ENCODE results near the gene CDC42EP1.

CDC42EP1 gene

DNA sequence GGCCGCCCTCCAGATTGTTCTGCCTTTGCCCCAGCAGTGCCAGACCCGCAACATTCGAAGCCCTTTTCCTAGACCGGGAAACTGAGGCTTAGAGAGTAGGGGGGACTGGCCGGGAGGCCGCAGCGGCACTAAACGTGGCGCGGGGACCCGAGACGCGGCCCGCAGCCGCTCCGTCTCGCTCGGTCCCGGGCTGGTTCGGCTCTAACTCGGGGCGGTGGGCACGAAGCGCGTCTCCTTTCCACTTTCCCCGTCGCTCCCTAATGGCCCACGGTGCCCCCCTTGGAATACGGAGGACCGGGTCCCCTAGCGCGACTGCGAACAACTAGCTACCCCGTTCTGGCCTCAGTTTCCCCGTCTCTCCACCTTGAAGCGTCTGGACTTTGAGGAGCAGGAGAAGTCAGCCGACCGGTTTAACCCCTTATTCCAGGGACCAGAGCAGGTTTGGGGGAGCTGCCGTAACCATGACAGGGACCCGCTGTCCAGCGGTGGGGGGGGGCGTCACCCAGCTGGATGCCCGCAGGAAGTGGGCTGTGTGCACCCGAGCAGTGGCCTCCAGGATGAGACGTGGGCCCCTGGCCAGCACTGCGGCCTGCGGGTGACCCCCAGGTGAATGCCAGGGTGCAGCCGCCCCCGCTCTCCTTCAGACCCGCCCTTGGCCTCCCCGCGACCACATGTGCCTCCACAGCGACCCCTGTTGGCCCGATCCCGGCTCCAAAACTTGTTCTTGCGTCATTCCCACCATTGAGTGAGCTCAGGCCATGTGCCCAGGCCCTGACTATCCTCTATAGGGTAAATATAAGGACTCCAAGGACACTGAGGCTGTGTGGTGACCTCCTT is 1.1 kb downstream of the CDC42EP1 start:
- DNase-seq (ENCODE audit: low spot score): peak; percentile 92

DNA sequence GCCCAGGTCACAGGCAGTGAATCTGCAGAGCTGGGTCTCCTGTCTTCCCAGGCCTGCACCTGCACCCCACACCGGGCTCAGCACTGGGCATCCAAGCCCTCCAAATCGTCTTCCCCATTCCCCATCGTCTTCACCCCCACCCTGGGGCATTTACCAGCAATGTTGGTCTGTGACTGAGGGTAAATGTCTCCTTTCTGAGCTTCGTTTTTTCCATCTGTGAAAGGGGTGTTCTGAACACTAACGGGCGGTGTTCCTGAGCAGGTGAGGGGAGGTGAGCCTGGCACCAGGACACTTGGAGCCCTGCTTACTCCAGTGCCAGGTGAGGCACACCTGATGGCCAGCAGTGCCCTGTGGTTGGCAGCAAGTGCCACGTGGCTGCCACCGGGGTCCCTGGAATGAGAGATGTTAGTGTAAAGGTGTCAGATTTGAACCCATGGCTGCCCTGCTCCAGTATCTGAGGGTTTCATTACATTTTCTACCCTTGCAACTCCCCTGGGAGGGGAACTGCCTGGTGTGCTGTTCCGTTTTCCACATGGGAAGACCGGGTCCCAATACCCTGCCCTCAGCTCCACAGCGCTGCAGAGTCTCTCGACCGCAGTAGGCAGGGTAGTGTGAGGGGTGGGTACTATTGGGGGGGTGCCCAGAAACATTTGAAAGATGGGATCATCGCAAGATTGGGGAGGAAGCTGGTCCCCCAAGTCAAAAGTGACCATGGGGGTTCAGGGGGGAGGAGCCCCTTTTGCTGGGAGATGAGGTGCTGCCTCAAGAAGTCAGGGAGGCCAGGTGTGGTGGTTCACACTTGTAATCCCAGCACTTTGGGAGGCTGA is 2.0 kb downstream of the CDC42EP1 start:
- no peak for DNase-seq (ENCODE audit: low spot score)

DNA sequence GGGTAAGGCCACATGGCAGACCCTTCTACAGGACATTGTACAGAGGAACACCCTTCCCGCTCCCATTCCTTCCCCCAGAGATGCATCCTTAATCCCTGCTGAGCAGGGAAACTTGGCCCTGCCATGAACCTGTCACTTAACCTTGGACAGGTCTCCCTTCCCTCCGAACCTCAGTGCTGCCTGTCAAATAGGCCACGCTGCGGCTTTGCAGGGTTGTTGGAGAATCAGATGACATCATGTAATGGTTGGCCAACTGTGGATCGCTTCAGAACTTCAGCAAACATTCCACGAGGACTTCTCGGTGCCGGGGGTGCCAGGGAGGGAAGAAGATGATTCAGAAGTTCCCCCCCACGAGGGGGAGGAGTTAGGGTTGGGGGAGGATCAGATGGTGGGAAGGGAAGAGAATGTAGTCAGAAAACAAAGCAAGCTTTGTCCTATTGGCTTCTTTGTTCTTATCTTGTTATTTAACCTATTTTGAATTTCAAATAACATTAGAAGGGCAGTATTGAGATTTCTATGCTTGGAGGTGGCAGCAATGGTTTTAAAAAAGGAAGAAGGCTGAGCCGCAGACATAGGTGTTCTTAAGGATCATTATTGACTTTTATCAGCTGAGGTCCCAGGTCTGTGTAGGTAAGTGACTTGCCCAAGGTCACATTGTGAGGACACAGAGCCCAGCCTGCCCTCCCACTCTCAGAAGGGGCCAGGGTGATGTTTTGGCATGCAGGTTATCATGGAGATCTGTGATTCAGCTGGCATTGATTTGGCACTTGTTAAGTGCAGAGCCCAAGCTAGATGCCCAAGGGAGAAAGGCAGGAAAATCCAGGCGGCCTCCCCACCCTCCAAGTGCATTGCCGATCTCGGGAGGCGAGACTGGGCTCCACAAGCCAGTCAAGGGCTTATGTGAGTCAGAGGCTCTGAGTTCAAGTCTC is 3.1 kb downstream of the CDC42EP1 start:
- DNase-seq (ENCODE audit: low spot score): peak; percentile 94

DNA sequence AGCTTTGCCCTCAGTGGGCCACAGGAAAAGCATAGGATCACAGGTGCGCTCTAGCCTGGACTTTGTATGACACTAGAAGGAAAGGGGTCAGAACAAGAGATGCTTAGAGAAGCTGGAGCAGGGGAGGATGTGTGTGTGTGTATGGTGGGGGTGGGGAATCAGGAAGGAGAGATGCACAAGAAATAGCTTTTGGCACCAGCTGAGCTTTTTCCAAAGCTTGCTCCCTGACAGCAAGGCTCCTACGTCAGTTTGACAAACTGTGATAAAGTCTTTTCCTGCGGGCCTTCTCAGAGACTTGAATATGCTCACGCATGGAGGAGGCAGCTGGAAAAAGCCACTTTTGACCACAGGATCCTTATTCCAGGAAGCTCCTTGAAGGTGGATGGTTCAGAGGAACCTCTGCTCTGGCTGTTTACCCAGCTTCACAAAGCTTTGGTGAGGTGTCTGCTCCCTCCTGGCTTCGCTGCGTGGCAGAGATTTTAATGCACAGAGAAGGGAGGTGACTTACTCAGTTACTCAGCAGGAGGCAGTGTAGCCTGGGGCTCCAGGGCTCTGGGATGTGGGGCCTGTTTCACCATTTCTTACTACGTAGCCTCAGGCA is 3.9 kb downstream of the CDC42EP1 start:
- no peak for DNase-seq (ENCODE audit: low spot score)

DNA sequence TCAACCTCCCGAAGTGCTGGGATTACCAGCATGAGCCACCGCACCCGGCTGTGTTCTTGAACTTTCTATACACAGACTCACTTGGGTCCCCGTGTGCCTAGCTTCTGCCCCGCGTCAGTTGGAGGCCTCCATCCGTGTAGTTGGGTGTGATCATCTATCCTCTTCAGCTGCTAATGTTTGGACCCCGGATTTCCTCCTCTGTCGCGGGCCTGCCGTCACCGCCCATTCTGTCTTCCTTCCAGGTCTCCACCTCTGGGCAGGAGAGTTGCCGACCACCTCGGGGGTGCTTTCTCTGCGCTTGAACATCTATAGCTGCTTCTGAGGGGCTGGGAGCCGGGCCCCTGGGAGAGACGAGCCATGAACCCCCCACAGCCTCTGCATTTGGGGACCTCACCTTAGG is 5.5 kb downstream of the CDC42EP1 start:
- no peak for DNase-seq (ENCODE audit: low spot score)

DNA sequence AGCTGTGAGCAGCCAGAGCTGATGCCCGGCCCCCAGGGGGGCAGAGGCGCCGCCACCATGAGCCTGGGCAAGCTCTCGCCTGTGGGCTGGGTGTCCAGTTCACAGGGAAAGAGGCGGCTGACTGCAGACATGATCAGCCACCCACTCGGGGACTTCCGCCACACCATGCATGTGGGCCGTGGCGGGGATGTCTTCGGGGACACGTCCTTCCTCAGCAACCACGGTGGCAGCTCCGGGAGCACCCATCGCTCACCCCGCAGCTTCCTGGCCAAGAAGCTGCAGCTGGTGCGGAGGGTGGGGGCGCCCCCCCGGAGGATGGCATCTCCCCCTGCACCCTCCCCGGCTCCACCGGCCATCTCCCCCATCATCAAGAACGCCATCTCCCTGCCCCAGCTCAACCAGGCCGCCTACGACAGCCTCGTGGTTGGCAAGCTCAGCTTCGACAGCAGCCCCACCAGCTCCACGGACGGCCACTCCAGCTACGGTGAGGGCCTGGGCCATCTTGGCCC is 6.1 kb downstream of the CDC42EP1 start:
- DNase-seq (ENCODE audit: low spot score): no peak

DNA sequence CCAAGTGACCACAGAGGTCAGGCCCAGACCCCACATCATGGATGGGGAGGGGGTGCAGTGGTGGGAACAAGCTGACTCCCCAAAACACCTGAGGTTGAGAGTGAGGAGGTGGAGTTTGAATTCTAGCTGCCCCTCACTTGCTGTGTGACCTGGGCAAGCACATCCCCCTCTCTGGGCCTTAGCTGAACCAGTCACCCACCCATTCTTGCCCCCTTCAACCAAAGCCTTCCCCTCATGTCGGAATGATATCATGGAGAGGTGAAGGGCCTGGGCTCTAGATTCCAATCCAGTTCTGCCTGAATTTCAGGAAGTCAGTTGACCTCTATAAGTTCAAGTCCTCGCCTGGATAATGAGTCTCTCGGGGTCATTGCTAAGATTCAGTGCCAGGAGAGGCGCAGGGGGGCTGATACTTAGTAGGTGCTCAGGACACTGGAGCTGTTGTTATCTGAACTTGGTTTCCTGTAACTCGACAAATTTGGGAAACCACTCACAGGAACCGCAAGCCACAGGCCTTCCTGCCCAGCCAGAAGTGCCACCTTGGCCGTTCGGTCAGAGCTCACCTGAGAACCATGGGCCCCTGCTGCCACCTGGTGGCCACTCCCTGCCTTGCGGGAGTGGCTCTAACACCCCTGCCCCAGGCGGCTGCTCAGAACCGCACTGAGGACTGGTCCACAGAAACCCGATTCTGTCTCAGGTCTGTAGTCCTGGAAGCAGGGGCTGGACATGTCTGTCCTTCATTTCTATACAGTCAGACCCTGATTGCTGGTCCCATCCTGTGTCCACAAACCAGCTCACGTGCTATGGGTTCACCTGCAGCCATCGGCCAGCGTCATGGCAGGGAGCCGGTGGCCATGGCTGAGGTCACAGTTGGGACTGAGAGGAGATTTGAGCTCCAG is 6.9 kb downstream of the CDC42EP1 start:
- DNase-seq (ENCODE audit: low spot score): peak; percentile 73

DNA sequence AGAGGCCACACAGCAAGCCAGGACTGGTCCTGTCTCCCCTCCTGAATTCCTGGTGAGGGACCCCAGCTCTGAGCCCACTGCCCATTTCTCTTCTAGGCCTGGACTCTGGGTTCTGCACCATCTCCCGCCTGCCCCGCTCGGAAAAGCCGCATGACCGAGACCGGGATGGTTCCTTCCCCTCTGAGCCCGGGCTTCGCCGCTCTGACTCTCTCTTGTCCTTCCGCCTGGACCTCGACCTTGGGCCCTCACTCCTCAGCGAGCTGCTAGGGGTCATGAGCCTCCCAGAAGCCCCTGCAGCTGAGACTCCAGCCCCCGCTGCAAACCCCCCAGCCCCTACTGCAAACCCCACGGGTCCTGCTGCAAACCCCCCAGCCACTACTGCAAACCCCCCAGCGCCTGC is 7.7 kb downstream of the CDC42EP1 start:
- DNase-seq (ENCODE audit: low spot score): no peak

DNA sequence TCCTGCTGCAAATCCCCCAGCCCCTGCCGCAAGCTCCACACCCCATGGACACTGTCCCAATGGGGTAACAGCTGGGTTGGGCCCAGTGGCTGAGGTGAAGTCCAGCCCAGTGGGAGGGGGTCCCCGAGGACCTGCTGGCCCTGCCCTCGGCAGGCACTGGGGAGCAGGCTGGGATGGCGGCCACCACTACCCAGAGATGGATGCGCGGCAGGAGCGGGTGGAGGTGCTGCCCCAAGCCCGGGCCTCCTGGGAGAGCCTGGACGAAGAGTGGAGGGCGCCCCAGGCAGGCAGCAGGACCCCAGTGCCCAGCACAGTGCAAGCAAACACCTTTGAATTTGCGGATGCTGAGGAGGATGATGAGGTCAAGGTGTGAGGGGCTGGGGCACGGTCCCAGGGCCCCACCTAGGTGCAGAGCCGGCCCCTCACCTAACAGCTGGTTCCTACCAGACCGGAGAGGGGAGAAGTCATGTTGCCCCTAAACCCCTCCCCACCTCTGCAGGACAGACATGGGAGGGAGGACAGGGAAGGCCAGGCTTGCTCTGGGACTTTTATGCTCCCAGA is 8.2 kb downstream of the CDC42EP1 start:
- DNase-seq (ENCODE audit: low spot score): no peak

DNA sequence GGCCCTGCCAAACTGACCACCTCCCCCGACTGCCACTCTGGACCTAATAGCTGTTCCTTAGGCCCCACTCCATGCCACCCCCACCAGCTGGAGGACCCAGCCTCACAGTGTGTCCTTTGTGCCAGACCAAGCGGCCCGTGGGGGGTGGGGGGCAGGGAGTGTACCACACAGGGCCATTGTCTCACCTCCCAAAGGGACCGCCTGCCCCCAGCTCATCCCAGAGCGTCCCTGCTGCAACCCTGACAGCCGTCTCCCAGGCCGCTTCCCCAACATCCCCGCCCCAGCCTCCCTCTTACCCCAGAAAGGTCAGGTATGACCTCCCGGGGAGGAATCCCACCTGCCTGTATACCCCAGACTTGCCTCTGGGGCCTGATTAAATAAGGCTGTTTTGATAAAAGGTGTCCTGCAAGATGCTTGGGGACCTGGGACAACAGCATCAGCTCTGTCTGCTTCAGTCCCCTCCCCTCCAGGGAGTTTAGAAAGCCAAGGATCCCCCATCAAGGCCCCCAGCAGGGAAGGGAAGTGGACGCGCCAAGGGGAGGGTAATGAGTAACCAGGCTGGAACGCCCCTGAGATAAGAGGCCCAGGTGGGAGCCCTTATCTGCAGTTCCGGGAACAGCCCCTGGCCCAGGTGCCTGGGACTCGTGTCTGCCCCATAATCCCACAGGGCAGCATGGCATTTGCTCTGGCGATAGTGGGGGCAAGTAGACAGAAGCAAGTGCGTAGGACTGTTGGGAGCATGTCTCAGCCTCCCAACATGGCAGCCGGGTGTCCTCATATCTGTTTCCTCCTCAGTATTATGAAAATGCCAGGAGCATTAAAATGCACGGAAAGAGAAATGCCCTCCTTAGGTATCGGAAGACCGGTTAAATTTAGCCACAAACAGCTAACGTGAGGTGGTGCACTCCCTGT is 9.0 kb downstream of the CDC42EP1 start:
- DNase-seq (ENCODE audit: low spot score): no peak

DNA sequence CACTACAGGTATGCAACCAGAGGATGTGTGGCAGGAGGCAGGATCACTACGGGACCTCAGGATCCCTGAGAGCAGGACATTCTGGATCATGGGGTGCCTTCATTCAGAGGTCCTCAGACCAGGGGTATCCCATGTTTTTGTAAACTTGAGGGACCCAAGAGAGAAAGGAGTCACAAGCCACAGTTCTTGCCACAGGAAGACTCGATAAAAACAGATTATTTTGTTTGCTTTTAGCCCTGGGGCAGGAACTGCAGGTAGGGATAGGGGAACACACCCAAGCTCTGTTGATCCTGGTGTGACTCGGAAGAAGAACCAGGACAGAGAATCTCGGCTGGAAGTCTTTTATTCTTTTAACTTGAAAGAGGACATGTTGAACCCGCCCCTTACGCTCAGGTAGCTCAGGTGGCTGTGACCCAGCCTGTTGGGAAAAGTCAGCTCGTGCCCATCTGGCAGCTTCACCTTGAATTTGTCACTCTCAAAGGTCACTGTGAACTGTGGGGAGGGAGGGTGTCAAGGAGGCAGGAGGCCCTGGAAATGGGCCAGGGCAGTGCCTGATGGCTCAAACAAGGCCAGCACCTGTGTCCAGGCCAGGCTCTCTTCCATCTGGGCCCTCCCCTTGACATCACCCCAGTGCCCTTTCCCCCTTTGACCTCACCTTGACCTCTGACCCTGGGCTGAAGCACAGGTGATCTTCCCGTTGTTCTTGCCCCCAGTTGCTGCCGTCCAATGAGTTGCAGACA is 9.8 kb downstream of the CDC42EP1 start:
- DNase-seq (ENCODE audit: low spot score): no peak

DNA sequence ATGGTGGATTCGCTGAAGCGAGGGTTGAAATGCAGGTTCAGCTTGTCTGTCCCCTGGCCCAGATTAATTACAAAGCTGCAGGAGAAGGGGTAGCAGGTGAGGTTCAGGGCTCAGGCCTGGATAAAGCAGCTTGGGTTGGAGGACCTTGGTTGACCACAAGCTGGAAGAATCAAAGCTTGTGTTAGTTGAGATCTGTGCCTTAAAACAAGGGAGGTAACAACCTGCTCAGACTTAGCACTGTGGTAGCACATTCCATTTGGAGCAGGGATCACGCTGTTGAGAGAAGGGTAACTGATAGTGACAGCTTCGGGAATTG is 10.3 kb downstream of the CDC42EP1 start:
- no peak for DNase-seq (ENCODE audit: low spot score)

DNA sequence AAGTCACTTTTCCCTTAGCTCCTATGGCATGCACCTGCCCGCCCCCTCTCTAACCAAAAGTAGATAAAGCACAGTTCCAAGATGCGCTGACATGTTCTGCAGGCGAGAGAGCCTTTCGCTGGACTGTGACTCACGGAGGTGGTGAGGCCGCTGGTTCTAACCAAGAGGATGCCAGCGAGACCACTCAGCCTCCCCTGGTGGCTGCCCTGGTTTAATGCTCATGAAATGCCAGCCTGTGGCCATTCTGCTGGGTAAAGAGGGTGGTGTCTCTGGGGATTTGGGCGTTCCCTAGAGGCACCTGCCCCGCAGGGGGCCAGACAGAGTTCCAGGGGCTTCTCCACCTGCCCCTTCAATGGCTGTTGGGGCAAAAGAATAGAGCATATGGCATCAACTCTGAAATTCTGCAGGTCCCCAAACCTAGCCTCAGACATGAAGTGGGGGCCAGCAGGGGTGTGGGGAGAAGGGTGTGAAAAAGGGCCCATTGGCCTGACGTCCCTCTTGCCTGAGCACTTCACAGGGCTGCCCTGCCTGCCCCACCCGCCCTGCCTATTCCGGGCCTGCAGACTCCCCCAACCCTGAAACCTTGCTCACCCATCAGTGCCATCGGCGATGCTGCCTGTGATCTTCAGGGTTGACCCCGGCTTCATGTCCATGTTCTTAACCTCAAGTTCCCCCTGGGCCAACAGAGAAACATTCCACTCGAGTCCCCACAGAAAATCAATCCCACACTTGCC is 11.1 kb downstream of the CDC42EP1 start:
- DNase-seq (ENCODE audit: low spot score): no peak

DNA sequence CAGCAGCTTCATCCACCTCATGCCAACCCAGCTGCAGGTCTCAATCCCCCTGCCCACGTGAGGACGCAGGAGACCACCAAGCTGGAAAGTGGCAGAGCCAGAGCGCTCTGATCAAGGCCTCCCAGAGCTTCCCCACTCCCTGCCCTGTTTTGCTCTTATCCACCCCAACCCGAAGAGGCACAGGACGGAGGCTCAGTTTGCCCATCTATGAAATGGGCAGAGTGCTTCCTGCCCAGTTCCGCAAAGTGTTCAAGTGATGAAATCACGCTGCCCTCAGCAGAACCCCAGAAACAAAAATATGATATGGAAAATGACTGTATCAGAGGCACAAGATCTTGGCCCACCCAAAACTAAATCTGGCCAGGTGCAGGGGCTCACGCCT is 11.7 kb downstream of the CDC42EP1 start:
- no peak for DNase-seq (ENCODE audit: low spot score)

DNA sequence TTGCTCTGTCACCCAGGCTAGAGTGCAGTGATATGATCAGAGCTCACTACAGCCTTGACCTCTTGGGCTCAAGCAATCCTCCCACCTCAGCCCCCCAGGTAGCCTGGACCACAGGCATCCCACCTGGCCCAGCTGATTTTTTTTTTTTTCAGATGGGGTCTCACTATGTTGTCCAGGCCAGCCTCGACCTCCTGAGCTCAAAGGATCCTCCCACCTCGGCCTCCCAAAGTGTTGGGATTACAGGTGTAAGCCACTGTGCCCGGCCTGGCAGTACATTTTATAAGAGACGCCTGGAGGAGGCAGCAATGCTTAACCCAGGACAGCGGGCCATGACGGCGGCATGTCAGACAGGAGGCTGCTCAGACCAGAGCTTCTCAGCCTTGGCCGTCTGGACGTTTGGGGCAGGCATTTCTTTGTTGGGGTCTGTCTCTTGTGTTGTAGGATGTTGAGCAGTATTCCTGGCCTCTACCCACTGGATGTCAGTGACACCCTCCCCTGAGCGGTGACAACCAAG is 15.3 kb downstream of the CDC42EP1 start:
- no peak for DNase-seq (ENCODE audit: low spot score)

DNA sequence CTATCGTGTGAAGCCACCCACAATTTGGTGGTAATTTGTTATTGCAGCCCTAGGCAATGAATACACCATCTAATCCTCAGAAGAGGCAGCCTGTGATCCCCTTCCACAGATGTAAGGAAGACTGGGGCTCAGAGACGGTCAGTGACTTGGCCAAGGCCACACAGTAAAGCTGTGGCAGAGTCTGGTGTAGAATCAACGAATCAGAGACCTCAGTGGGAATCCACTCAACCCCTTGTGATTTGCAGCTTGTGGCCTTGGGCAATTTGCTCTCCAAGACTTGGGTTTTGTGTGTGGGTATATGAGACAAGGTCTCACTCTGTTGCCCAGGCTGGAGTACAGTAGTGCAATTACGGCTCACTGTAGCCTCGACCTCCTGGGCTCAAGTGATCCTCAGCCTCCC is 17.7 kb downstream of the CDC42EP1 start:
- DNase-seq (ENCODE audit: low spot score): no peak

DNA sequence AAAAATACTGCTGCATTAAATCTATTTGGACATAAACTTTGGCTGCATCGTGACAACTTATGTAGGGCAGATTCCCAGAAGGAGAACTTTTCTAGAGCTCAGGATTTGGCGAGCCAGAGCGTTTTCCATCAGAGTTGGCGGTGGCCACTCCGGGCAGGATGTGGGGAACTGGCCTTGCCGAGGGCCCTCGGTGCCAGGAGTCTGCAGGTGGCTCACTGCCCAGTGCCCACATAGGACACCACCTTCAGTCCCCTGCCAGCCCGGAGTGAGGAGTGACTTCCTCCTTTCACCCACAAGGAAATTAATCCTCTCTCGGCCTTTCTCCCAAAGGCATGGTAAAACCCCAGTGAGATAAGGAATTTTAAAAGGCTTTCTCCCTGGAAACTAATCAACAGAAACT is 21.2 kb downstream of the CDC42EP1 start:
- DNase-seq (ENCODE audit: low spot score): no peak

DNA sequence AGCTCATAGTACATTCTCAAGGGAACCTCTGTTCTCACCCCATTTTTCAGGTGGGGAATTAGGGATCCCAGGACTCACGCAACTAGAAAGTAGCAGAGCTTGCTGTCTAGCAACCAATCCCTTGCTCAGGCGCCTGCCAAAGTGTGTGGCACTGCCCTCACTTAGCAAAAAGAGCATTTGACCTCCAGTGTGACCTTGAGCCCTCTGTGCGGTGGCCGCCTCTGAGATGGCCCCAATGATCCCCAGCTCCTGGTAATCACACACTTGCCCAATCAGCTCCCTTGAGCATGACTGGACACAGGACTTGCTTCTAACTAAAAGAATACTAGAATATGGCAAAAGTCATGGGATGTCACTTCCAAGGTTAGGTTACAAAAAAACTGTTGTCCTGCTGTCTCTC is 22.2 kb downstream of the CDC42EP1 start:
- DNase-seq (ENCODE audit: low spot score): no peak
